HepG2 (cell line): Measurements from ENCODE around the gene TNFAIP2. TPM values are rescaled to one million over a fixed set of nuclear protein-coding genes. Genes with fewer than 3 reads are reported as not detected.

ENCODE experiments used
- ATAC-seq: fragments of 200-7000 bp; cut with Tn5 transposase; 3 replicates; pipeline ENCODE4 v1.9.1; 2020; ENCODE audit warnings: mild to moderate bottlenecking, moderate library complexity
- BruUV-seq: library from RNA; stranded (reverse); fragments of 400-500 nt; replicated peaks from 2 replicates; lab custom pipeline; 2021; lab: Mats Ljungman, UMichigan
- CTCF ChIA-PET: fragments of 300-600 bp; formaldehyde crosslinking; extraction: SDS; loops from one replicate; lab custom pipeline; 2021; ENCODE audit warnings: low total read pairs, inconsistent platforms, low intra/inter-chr PET ratio; lab: Yijun Ruan, JAX
- POLR2A ChIA-PET: fragments of 350-600 bp; sonication (Branson Sonifier 250); formaldehyde crosslinking; loops from one replicate; lab custom pipeline; 2020; ENCODE audit warnings: antibody characterized with exemption, inconsistent platforms; lab: Yijun Ruan, JAX
- DNase-seq: peaks from one replicate; pipeline ENCODE4 v3.0.0-alpha.2; 2015; ENCODE audit warnings: low spot score
- FAIRE-seq: peaks from 3 replicates; lab custom pipeline; 2011; peaks lifted over from hg19 to GRCh38; lab: Jason Lieb, UNC
- H2AFZ ChIP-seq: one replicate; pipeline ENCODE4 v1.6.1; 2011; ENCODE audit warnings: low read length, inconsistent platforms
- H3K27ac ChIP-seq: fragments of 300-600 bp; 3 replicates; pipeline ENCODE4 v1.8.0; 2011; ENCODE audit warnings: mixed run types, mild to moderate bottlenecking, mixed read lengths, low read length, inconsistent platforms; ENCODE audit not compliant: insufficient read depth; ENCODE audit errors: extremely low read length
- H3K27me3 ChIP-seq, 2 experiments: fragments of 200-600 bp in 1 of 2; 2 replicates in 1 of 2; 3 replicates in 1 of 2; pipeline versions ENCODE4 v1.6.0 to v1.8.0; 2011; ENCODE audit warnings: low read length in 2 of 2, mild to moderate bottlenecking in 2 of 2, moderate library complexity in 2 of 2, inconsistent platforms in 1 of 2; ENCODE audit not compliant: insufficient read depth in 2 of 2, control insufficient read depth in 1 of 2
- H3K36me3 ChIP-seq, 2 experiments: fragments of 200-600 bp in 1 of 2; replicated peaks in 1 of 2; 2 replicates in 1 of 2; 3 replicates in 1 of 2; pipeline versions ENCODE4 v1.5.1 to v1.8.0; 2011; ENCODE audit warnings: low read length in 2 of 2, inconsistent platforms in 1 of 2; ENCODE audit not compliant: insufficient read depth in 2 of 2, control insufficient read depth in 1 of 2
- H3K4me1 ChIP-seq: 2 replicates; pipeline ENCODE4 v1.5.1; 2012; ENCODE audit warnings: low read length, inconsistent platforms; ENCODE audit not compliant: insufficient read depth
- H3K4me2 ChIP-seq: 2 replicates; pipeline ENCODE4 v1.6.0; 2011; ENCODE audit warnings: low read depth, low read length, inconsistent platforms
- H3K4me3 ChIP-seq, 3 experiments: fragments of 200-600 bp in 1 of 3; sonication (generic), shearing (Covaris generic) in 1 of 3; replicated peaks in 1 of 3; 2 replicates each; pipeline ENCODE4 v1.5.1; 2011 to 2016; ENCODE audit warnings: low read length in 3 of 3, inconsistent platforms in 2 of 3, low read depth in 2 of 3, mild to moderate bottlenecking in 2 of 3, control low read depth in 1 of 3, mixed read lengths in 1 of 3; ENCODE audit not compliant: insufficient read depth in 1 of 3
- H3K79me2 ChIP-seq: one replicate; pipeline ENCODE4 v1.6.1; 2011; ENCODE audit warnings: low read length, inconsistent platforms; ENCODE audit not compliant: insufficient read depth
- H3K9ac ChIP-seq: 2 replicates; pipeline ENCODE4 v1.6.0; 2011; ENCODE audit warnings: mild to moderate bottlenecking, low read depth, low read length, inconsistent platforms; ENCODE audit not compliant: insufficient read depth
- H3K9me3 ChIP-seq: 2 replicates; pipeline ENCODE4 v1.5.1; 2012; ENCODE audit warnings: mild to moderate bottlenecking, low read length
- H4K20me1 ChIP-seq: 2 replicates; pipeline ENCODE4 v1.6.0; 2011; ENCODE audit warnings: inconsistent platforms, mild to moderate bottlenecking, low read length, moderate library complexity; ENCODE audit not compliant: insufficient read depth
- ETS1 ChIP-seq: sonication (generic); formaldehyde crosslinking; IDR thresholded peaks from 2 replicates; pipeline ENCODE4 v1.4.0; 2020; ENCODE audit warnings: missing genetic modification reagents
- HNRNPL ChIP-seq: fragments of 200-400 bp; formaldehyde crosslinking; IDR thresholded peaks from 2 replicates; pipeline ENCODE4 v1.6.1; 2017; ENCODE audit warnings: mild to moderate bottlenecking, low read depth, low read length
- ISX ChIP-seq: sonication (generic); formaldehyde crosslinking; conservative IDR thresholded peaks from 2 replicates; pipeline ENCODE4 v1.5.0; 2020; ENCODE audit warnings: missing genetic modification reagents
- NFYB ChIP-seq: sonication (generic); formaldehyde crosslinking; IDR thresholded peaks from 2 replicates; pipeline ENCODE4 v1.4.0; 2020; ENCODE audit warnings: missing genetic modification reagents
- SAP130 ChIP-seq: IDR thresholded peaks from 2 replicates; pipeline ENCODE4 v1.6.1; 2016; ENCODE audit warnings: low read depth
- SMARCE1 ChIP-seq: fragments of 450-650 bp; IDR thresholded peaks from 2 replicates; pipeline ENCODE4 v1.6.1; 2017; ENCODE audit warnings: borderline replicate concordance
- U2AF1 ChIP-seq: fragments of 200-400 bp; formaldehyde crosslinking; optimal IDR thresholded peaks from 2 replicates; pipeline ENCODE3; 2017; ENCODE audit warnings: mild to moderate bottlenecking, low read depth, low read length
- ZBTB42 ChIP-seq: sonication (generic); formaldehyde crosslinking; IDR thresholded peaks from 2 replicates; pipeline ENCODE4 v1.5.0; 2020; ENCODE audit warnings: mild to moderate bottlenecking, missing genetic modification reagents
- ZNF124 ChIP-seq: sonication (generic); formaldehyde crosslinking; IDR thresholded peaks from 2 replicates; pipeline ENCODE4 v1.4.0; 2020; ENCODE audit warnings: missing genetic modification reagents
- ZNF687 ChIP-seq: sonication (generic); formaldehyde crosslinking; IDR thresholded peaks from 2 replicates; pipeline ENCODE4 v1.5.1; 2020; ENCODE audit warnings: mild to moderate bottlenecking, missing genetic modification reagents, moderate library complexity
- ZNF740 ChIP-seq: sonication (generic); formaldehyde crosslinking; IDR thresholded peaks from 2 replicates; pipeline ENCODE4 v1.4.0; 2020; ENCODE audit warnings: missing genetic modification reagents
- ZSCAN29 ChIP-seq: sonication (generic); formaldehyde crosslinking; conservative IDR thresholded peaks from 2 replicates; pipeline ENCODE4 v1.4.0; 2020; ENCODE audit warnings: mild to moderate bottlenecking, missing genetic modification reagents
- WGBS: methylation state at CpG from one replicate; pipeline ENCODE4 v1.1.6; 2017; ENCODE audit warnings: low lambda C conversion rate; 5-methylcytosine and 5-hydroxymethylcytosine counted together
- in situ Hi-C: cut with HindIII; loops from 2 replicates; pipeline ENCODE4 v1.10.0; 2017; ENCODE audit warnings: low pct_unique_long_range_greater_than_20kb; ENCODE audit not compliant: extremely low pct_ligation_motif_present
- intact Hi-C: fragments of 100-400 bp; cut with micrococcal nuclease; formaldehyde crosslinking; loops from one replicate; pipeline ENCODE4 v1.10.0; 2022; ENCODE audit not compliant: unreplicated experiment
- polyA plus RNA-seq, 8 experiments: library from polyadenylated mRNA; depleted of rRNA in 3 of 8; stranded (reverse) in 7 of 8; unstranded in 1 of 8; fragments of >200 nt; fragmentation: Illumina TruSeq in 4 of 8; extraction: Trizol in 4 of 8; gene quantifications; 2 replicates each; pipeline versions ENCODE4 v1.2.1 to v1.2.3, GENCODE V29; 2011 to 2016; ENCODE audit warnings: low read depth in 4 of 8, missing spikeins in 1 of 8, mixed read lengths in 1 of 8; ENCODE audit not compliant: insufficient read depth in 1 of 8
- total RNA-seq, 5 experiments: library from RNA; depleted of rRNA; stranded (reverse); fragments of >200 nt; fragmentation: Illumina TruSeq; extraction: Trizol; gene quantifications; 2 replicates each; pipeline ENCODE4 v1.2.3, GENCODE V29; 2016; ENCODE audit warnings: low read depth in 1 of 5
- TF ChIP-seq, protein P1 (sequence below): sonication (generic); formaldehyde crosslinking; IDR thresholded peaks from 2 replicates; pipeline ENCODE4 v1.5.1; 2020; ENCODE audit warnings: mild to moderate bottlenecking, missing genetic modification reagents, borderline replicate concordance

TNFAIP2 gene
- total and polyA plus RNA-seq, 2 of the 13 experiments (the other 11 are each of a cell fraction or from before 2014, with no cell fraction given): 0.46 to 1.5 TPM

DNA sequence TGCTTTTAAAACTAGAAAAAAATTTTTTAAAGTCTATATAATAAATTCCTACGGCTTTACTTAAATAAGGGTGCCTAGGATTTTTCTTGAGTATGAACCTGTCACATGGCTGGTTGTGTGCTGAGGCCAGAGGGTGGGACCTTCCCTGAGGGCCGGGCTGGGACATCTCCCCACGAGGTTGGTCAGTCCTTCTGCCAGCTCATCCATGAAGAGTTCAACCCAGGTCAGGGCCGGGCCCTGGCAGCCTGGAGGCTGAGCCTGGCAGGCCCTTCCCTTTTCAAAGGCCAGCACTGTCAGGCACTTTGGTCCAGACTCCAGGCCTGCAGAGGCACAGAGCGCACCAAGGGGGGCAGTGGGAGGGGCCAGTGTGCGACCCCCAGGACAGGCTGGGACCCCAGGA is 31.7 kb downstream of the TNFAIP2 start:
- H3K27ac ChIP-seq: no peak overlapping the region
- TF ChIP-seq ZNF740 (CRISPR knock-in tag): no peak
- no peak for TF ChIP-seq ZNF124 (CRISPR knock-in tag)
- no peak for TF ChIP-seq ZBTB42 (CRISPR knock-in tag)
- TF ChIP-seq ETS1: no peak
- no peak for TF ChIP-seq SMARCE1
- TF ChIP-seq U2AF1: no peak
- no peak for TF ChIP-seq NFYB (CRISPR knock-in tag)
- peak; percentile 48 for TF ChIP-seq ZNF687
- no peak for TF ChIP-seq ZSCAN29 (CRISPR knock-in tag)
- TF ChIP-seq HNRNPL: peak; percentile 87
- no peak for TF ChIP-seq ISX (CRISPR knock-in tag)
- TF ChIP-seq, protein P1, sequence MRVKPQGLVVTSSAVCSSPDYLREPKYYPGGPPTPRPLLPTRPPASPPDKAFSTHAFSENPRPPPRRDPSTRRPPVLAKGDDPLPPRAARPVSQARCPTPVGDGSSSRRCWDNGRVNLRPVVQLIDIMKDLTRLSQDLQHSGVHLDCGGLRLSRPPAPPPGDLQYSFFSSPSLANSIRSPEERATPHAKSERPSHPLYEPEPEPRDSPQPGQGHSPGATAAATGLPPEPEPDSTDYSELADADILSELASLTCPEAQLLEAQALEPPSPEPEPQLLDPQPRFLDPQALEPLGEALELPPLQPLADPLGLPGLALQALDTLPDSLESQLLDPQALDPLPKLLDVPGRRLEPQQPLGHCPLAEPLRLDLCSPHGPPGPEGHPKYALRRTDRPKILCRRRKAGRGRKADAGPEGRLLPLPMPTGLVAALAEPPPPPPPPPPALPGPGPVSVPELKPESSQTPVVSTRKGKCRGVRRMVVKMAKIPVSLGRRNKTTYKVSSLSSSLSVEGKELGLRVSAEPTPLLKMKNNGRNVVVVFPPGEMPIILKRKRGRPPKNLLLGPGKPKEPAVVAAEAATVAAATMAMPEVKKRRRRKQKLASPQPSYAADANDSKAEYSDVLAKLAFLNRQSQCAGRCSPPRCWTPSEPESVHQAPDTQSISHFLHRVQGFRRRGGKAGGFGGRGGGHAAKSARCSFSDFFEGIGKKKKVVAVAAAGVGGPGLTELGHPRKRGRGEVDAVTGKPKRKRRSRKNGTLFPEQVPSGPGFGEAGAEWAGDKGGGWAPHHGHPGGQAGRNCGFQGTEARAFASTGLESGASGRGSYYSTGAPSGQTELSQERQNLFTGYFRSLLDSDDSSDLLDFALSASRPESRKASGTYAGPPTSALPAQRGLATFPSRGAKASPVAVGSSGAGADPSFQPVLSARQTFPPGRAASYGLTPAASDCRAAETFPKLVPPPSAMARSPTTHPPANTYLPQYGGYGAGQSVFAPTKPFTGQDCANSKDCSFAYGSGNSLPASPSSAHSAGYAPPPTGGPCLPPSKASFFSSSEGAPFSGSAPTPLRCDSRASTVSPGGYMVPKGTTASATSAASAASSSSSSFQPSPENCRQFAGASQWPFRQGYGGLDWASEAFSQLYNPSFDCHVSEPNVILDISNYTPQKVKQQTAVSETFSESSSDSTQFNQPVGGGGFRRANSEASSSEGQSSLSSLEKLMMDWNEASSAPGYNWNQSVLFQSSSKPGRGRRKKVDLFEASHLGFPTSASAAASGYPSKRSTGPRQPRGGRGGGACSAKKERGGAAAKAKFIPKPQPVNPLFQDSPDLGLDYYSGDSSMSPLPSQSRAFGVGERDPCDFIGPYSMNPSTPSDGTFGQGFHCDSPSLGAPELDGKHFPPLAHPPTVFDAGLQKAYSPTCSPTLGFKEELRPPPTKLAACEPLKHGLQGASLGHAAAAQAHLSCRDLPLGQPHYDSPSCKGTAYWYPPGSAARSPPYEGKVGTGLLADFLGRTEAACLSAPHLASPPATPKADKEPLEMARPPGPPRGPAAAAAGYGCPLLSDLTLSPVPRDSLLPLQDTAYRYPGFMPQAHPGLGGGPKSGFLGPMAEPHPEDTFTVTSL (CRISPR knock-in tag): 0 out of 2 replicates have a peak, but pooled peaks have one; percentile 21
- TF ChIP-seq SAP130: peak; percentile 47

More for the DNA sequence above, 31.7 kb downstream of the TNFAIP2 start:
- ChIA-PET CTCF (no interaction called here), POLR2A (no interaction called here)
- no TSS peak for BruUV-seq
- ATAC-seq (peak; percentile 86), FAIRE-seq (no peak), DNase-seq (peak; percentile 69)
- intact Hi-C loops: no loop called here
- in situ Hi-C loops: no loop called here
- H3K4me1 ChIP-seq: peaks cover 19% of the 10 kb centered on the region
- peaks cover 0 to 7% of the 10 kb centered on the region in 2 experiments; a peak in 2 of 5 replicates for H3K27me3 ChIP-seq
- no peak overlapping the region for H3K4me2 ChIP-seq
- no peak overlapping the region for H2AFZ ChIP-seq
- H3K79me2 ChIP-seq: no peaks in the 10 kb centered on the region
- H3K36me3 ChIP-seq: no peaks in the 10 kb centered on the region
- H3K9me3 ChIP-seq: no peaks in the 10 kb centered on the region
- WGBS: 2% methylated on average over 3 of the region's 6 CpGs
- no peaks in the 10 kb centered on the region for H4K20me1 ChIP-seq
- no peak overlapping the region for H3K9ac ChIP-seq
- no peak overlapping the region for H3K4me3 ChIP-seq
